ENCODE data around the gene PSEN1. TPM values are rescaled to one million over a fixed set of nuclear protein-coding genes. Genes with fewer than 3 reads are reported as not detected.

The PSEN1 gene
- total and polyA plus RNA-seq, 9 donors = 27.4 to 36.1 (median 31.0) TPM

DNA sequence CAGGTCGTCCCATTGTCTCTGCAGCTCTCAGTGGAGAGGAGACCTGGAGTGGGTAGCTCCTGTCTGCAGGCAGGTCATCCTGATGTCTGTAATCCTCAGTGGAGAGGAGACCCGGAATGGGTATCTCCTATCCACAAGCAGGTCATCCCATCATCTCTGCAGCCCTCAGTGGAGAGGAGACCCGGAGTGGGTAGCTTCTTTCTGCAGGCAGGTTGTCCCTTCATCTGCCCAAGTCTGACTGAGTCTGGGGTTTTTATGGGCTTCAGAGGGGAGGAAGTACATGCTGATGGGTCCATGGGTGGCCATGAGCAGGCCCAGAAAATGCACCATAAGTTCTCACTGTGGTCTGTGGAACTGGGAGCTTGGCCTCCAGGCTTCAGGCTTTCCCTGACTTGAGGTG is 72.1 kb downstream of the PSEN1 start:
- Histone ChIP-seq H3K27me3 (ENCODE audit: control insufficient read depth, insufficient read depth, low read length) (no peaks in the 10 kb centered on the region), H3K4me1 (ENCODE audit: control insufficient read depth, insufficient read depth, low read length) (no peaks in the 10 kb centered on the region), H3K36me3 (ENCODE audit: control insufficient read depth, insufficient read depth, low read length) (peaks cover 56% of the 10 kb centered on the region), H3K4me3 (ENCODE audit: low read length) (no peak overlapping the region), H3K27ac (ENCODE audit: low read length) (no peak overlapping the region), H3K9me3 (replicated peaks; ENCODE audit: control insufficient read depth, low read depth, low read length) (peaks cover 4% of the 10 kb centered on the region)
- DNase-seq = no peak
- WGBS (ENCODE audit: insufficient coverage) = no CpG with 5 or more reads among the region's 3 CpGs

- 96% methylated on average over 8 of the region's 8 CpGs for WGBS (ENCODE audit: insufficient coverage)
- H3K36me3 ChIP-seq (ENCODE audit: control insufficient read depth, insufficient read depth, low read length) = peaks cover 55% of the 10 kb centered on the region
These were observed 72.5 kb downstream of the PSEN1 start for GRCh38 chr14:73208846-73209245.

DNA sequence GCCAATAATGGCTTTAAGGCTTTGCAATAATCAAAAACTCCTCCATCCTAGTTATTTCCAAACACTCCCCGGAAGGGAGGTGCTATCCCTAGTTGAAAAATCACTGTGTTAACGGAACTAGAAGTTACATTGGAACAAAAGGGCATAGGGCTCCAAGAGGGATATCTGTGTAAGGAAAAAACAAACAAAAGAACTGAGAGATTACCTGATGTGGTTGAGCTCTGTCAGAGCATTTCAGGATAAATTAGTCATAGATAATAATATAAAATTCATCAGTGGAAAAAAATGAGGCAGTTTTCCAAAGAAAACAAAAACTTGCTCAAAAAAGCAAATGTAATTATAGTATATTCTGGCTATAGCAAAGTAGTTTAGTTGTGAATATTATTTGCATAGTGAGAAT is 73.6 kb downstream of the PSEN1 start:
- WGBS (ENCODE audit: insufficient coverage) = no CpG with 5 or more reads among the region's 2 CpGs
- Histone ChIP-seq H3K36me3 (ENCODE audit: control insufficient read depth, insufficient read depth, low read length) (peaks cover 48% of the 10 kb centered on the region), H3K27me3 (ENCODE audit: control insufficient read depth, insufficient read depth, low read length) (no peaks in the 10 kb centered on the region), H3K9me3 (replicated peaks; ENCODE audit: control insufficient read depth, low read depth, low read length) (peaks cover 4% of the 10 kb centered on the region), H3K4me3 (ENCODE audit: low read length) (no peak overlapping the region), H3K4me1 (ENCODE audit: control insufficient read depth, insufficient read depth, low read length) (no peaks in the 10 kb centered on the region), H3K27ac (ENCODE audit: low read length) (no peak overlapping the region)
- no peak for DNase-seq

More at GRCh38 chr14:73208846-73209245, 72.5 kb downstream of the PSEN1 start:
- no peak for DNase-seq
- H3K4me1 ChIP-seq (ENCODE audit: control insufficient read depth, insufficient read depth, low read length) = no peaks in the 10 kb centered on the region
- H3K27me3 ChIP-seq (ENCODE audit: control insufficient read depth, insufficient read depth, low read length) = no peaks in the 10 kb centered on the region
- H3K4me3 ChIP-seq (ENCODE audit: low read length) = no peak overlapping the region
- H3K27ac ChIP-seq (ENCODE audit: low read length) = no peak overlapping the region
- H3K9me3 ChIP-seq (replicated peaks; ENCODE audit: control insufficient read depth, low read depth, low read length) = peaks cover 4% of the 10 kb centered on the region

GRCh38 chr14:73211251-73212040 is 75.1 kb downstream of the PSEN1 start:
- no peak overlapping the region for H3K27ac ChIP-seq (ENCODE audit: low read length)
- 93% methylated on average over 4 of the region's 7 CpGs for WGBS (ENCODE audit: insufficient coverage)
- peaks cover 4% of the 10 kb centered on the region for H3K9me3 ChIP-seq (replicated peaks; ENCODE audit: control insufficient read depth, low read depth, low read length)
- no peak overlapping the region for H3K4me3 ChIP-seq (ENCODE audit: low read length)
- no peaks in the 10 kb centered on the region for H3K27me3 ChIP-seq (ENCODE audit: control insufficient read depth, insufficient read depth, low read length)
- H3K36me3 ChIP-seq (ENCODE audit: control insufficient read depth, insufficient read depth, low read length) = peaks cover 45% of the 10 kb centered on the region
- no peak for DNase-seq
- no peaks in the 10 kb centered on the region for H3K4me1 ChIP-seq (ENCODE audit: control insufficient read depth, insufficient read depth, low read length)

GRCh38 chr14:73216030-73216429 is 79.7 kb downstream of the PSEN1 start:
- H3K9me3 ChIP-seq (replicated peaks; ENCODE audit: control insufficient read depth, low read depth, low read length) = no peaks in the 10 kb centered on the region
- no CpG with 5 or more reads among the region's 2 CpGs for WGBS (ENCODE audit: insufficient coverage)
- H3K4me1 ChIP-seq (ENCODE audit: control insufficient read depth, insufficient read depth, low read length) = no peaks in the 10 kb centered on the region
- no peak overlapping the region for H3K4me3 ChIP-seq (ENCODE audit: low read length)
- H3K27ac ChIP-seq (ENCODE audit: low read length) = no peak overlapping the region
- DNase-seq = no peak
- H3K36me3 ChIP-seq (ENCODE audit: control insufficient read depth, insufficient read depth, low read length) = peaks cover 45% of the 10 kb centered on the region
- no peaks in the 10 kb centered on the region for H3K27me3 ChIP-seq (ENCODE audit: control insufficient read depth, insufficient read depth, low read length)

- no peaks in the 10 kb centered on the region for H3K4me1 ChIP-seq (ENCODE audit: control insufficient read depth, insufficient read depth, low read length)
- no peak for DNase-seq
- WGBS (ENCODE audit: insufficient coverage) = no CpG with 5 or more reads among the region's 1 CpG
- H3K9me3 ChIP-seq (replicated peaks; ENCODE audit: control insufficient read depth, low read depth, low read length) = no peaks in the 10 kb centered on the region
- no peaks in the 10 kb centered on the region for H3K27me3 ChIP-seq (ENCODE audit: control insufficient read depth, insufficient read depth, low read length)
- H3K4me3 ChIP-seq (ENCODE audit: low read length) = no peak overlapping the region
- H3K27ac ChIP-seq (ENCODE audit: low read length) = no peak overlapping the region
- peaks cover 44% of the 10 kb centered on the region for H3K36me3 ChIP-seq (ENCODE audit: control insufficient read depth, insufficient read depth, low read length)
These were observed 81.1 kb downstream of the PSEN1 start for GRCh38 chr14:73217411-73217810.

GRCh38 chr14:73220061-73220460 is 83.8 kb downstream of the PSEN1 start:
- Histone ChIP-seq H3K4me3 (ENCODE audit: low read length) (no peak overlapping the region), H3K9me3 (replicated peaks; ENCODE audit: control insufficient read depth, low read depth, low read length) (no peaks in the 10 kb centered on the region), H3K27ac (ENCODE audit: low read length) (no peak overlapping the region), H3K27me3 (ENCODE audit: control insufficient read depth, insufficient read depth, low read length) (no peaks in the 10 kb centered on the region), H3K4me1 (ENCODE audit: control insufficient read depth, insufficient read depth, low read length) (no peaks in the 10 kb centered on the region), H3K36me3 (ENCODE audit: control insufficient read depth, insufficient read depth, low read length) (peaks cover 40% of the 10 kb centered on the region)
- DNase-seq = no peak
- WGBS (ENCODE audit: insufficient coverage) = 100% methylated on average over 2 of the region's 4 CpGs

DNA sequence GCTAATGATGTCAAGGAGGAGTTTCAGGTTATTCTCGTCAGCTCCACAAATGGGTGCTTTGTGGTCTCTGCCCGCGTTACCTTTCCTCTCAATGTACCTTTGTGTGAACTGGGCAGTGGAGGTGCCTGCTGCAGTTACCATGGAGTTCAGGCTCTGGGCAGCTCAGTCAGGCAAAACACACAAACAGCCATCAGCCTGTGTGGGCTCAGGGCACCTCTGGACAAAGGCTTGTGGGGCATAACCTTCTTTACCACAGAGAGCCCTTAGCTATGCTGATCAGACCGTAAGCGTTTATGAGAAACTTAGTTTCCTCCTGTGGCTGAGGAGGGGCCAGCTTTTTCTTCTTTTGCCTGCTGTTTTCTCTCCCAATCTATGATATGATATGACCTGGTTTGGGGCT is 84.3 kb downstream of the PSEN1 start:
- 80% methylated on average over 1 of the region's 5 CpGs for WGBS (ENCODE audit: insufficient coverage)
- Histone ChIP-seq H3K27ac (ENCODE audit: low read length) (no peak overlapping the region), H3K36me3 (ENCODE audit: control insufficient read depth, insufficient read depth, low read length) (peaks cover 40% of the 10 kb centered on the region), H3K9me3 (replicated peaks; ENCODE audit: control insufficient read depth, low read depth, low read length) (no peaks in the 10 kb centered on the region), H3K4me3 (ENCODE audit: low read length) (no peak overlapping the region), H3K4me1 (ENCODE audit: control insufficient read depth, insufficient read depth, low read length) (no peaks in the 10 kb centered on the region), H3K27me3 (ENCODE audit: control insufficient read depth, insufficient read depth, low read length) (no peaks in the 10 kb centered on the region)
- no peak for DNase-seq

DNA sequence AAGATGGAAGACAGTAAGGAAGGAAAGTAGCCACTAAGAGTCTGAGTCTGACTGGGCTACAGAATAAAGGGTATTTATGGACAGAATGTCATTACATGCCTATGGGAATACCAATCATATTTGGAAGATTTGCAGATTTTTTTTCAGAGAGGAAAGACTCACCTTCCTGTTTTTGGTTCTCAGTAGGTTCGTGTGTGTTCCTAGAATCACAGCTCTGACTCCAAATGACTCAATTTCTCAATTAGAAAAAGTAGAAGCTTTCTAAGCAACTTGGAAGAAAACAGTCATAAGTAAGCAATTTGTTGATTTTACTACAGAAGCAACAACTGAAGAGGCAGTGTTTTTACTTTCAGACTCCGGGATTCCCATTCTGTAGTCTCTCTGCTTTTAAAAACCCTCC is 85.6 kb downstream of the PSEN1 start:
- DNase-seq = no peak
- no peaks in the 10 kb centered on the region for H3K9me3 ChIP-seq (replicated peaks; ENCODE audit: control insufficient read depth, low read depth, low read length)
- no peaks in the 10 kb centered on the region for H3K4me1 ChIP-seq (ENCODE audit: control insufficient read depth, insufficient read depth, low read length)
- H3K27ac ChIP-seq (ENCODE audit: low read length) = no peak overlapping the region
- no peak overlapping the region for H3K4me3 ChIP-seq (ENCODE audit: low read length)
- no peaks in the 10 kb centered on the region for H3K27me3 ChIP-seq (ENCODE audit: control insufficient read depth, insufficient read depth, low read length)
- H3K36me3 ChIP-seq (ENCODE audit: control insufficient read depth, insufficient read depth, low read length) = peaks cover 38% of the 10 kb centered on the region
- WGBS (ENCODE audit: insufficient coverage) = no CpG with 5 or more reads among the region's 2 CpGs

- Histone ChIP-seq H3K36me3 (ENCODE audit: control insufficient read depth, insufficient read depth, low read length) (peaks cover 30% of the 10 kb centered on the region), H3K4me1 (ENCODE audit: control insufficient read depth, insufficient read depth, low read length) (peaks cover 6% of the 10 kb centered on the region), H3K27ac (ENCODE audit: low read length) (no peak overlapping the region), H3K9me3 (replicated peaks; ENCODE audit: control insufficient read depth, low read depth, low read length) (no peaks in the 10 kb centered on the region), H3K4me3 (ENCODE audit: low read length) (no peak overlapping the region), H3K27me3 (ENCODE audit: control insufficient read depth, insufficient read depth, low read length) (no peaks in the 10 kb centered on the region)
- no peak for DNase-seq
- WGBS (ENCODE audit: insufficient coverage) = 41% methylated on average over 4 of the region's 5 CpGs
These were observed 86.7 kb downstream of the PSEN1 start for GRCh38 chr14:73223049-73223448.
